ENCODE results near the gene SLC15A5. TPM values are rescaled to one million over a fixed set of nuclear protein-coding genes. Genes with fewer than 3 reads are reported as not detected.

SLC15A5 gene
- total and polyA plus RNA-seq, 2 of the 8 experiments (the other 6 are each of a cell fraction or from before 2014, with no cell fraction given), result not detected

- no peak overlapping the region for H2BK15ac ChIP-seq (ENCODE audit: low read length)
- H3K56ac ChIP-seq (replicated peaks; ENCODE audit: insufficient read length, low read depth, low read length), result no peak overlapping the region
- H3K4me3 ChIP-seq (ENCODE audit: extremely low read depth in 1 of 4, insufficient read depth in 2 of 4, low read depth in 3 of 4, low read length in 4 of 4), result no peak overlapping the region
- H3K27ac ChIP-seq (ENCODE audit: low read depth, low read length), result no peak overlapping the region
- no peak overlapping the region for H4K5ac ChIP-seq (ENCODE audit: insufficient read length, low read depth, low read length)
- no peak overlapping the region for H4K8ac ChIP-seq (ENCODE audit: extremely low read depth, insufficient read depth, low read length)
- no peak overlapping the region for H2BK20ac ChIP-seq (ENCODE audit: low read length)
- H2AFZ ChIP-seq (ENCODE audit: low read length), result no peak overlapping the region
- DNase-seq (ENCODE audit: low read depth in 1 of 2, low spot score in 2 of 2) (no peak), FAIRE-seq (no peak)
- no peak overlapping the region for H2AK5ac ChIP-seq (ENCODE audit: low read depth, low read length)
- H3K79me1 ChIP-seq (ENCODE audit: low read depth, low read length), result no peaks in the 10 kb centered on the region
- no peak overlapping the region for H3K14ac ChIP-seq (ENCODE audit: insufficient read length)
- H3K9ac ChIP-seq (replicated peaks in 1 of 4; ENCODE audit: extremely low read depth in 1 of 4, low read depth in 3 of 4, low read length in 3 of 4), result no peak overlapping the region
- no peaks in the 10 kb centered on the region for H3K79me2 ChIP-seq (ENCODE audit: control insufficient read depth in 1 of 2, insufficient read depth in 2 of 2, low read length in 2 of 2)
- no peaks in the 10 kb centered on the region for H3K27me3 ChIP-seq (replicated peaks in 1 of 4; ENCODE audit: control insufficient read depth in 3 of 4, extremely low read depth in 1 of 4, insufficient read depth in 3 of 4, low read length in 3 of 4)
- H3K23me2 ChIP-seq (ENCODE audit: low read depth, low read length), result no peaks in the 10 kb centered on the region
- no peak overlapping the region for H4K91ac ChIP-seq (replicated peaks; ENCODE audit: insufficient read length, low read length)
- no peak overlapping the region for H3K23ac ChIP-seq (ENCODE audit: insufficient read length)
- H2BK12ac ChIP-seq (ENCODE audit: low read depth, low read length), result no peak overlapping the region
- H3K4ac ChIP-seq (replicated peaks; ENCODE audit: insufficient read length, low read depth, low read length), result no peak overlapping the region
- H4K20me1 ChIP-seq (replicated peaks in 1 of 2; ENCODE audit: control insufficient read depth in 1 of 2, insufficient read depth in 2 of 2, low read length in 2 of 2), result no peaks in the 10 kb centered on the region
- CTCF ChIA-PET (ENCODE audit: partially characterized antibody), result no interaction called here
- no peaks in the 10 kb centered on the region for H3K36me3 ChIP-seq (ENCODE audit: control insufficient read depth in 2 of 4, insufficient read depth in 4 of 4, low read length in 3 of 4)
- no peak for TF ChIP-seq SP2 (IDR thresholded peaks at IDR 0.05; ENCODE audit: low read length)
- 82% methylated on average over 2 of the region's 2 CpGs; no CpG with 5 or more reads in 1 of the 2 experiments for WGBS, 2 experiments (ENCODE audit: extremely low coverage in 1 of 2, insufficient coverage in 1 of 2, insufficient read length in 1 of 2, insufficient replicate concordance in 2 of 2, low coverage in 1 of 2, low lambda C conversion rate in 2 of 2, missing lambda C conversion rate in 1 of 2)
- no peak overlapping the region for H3K4me2 ChIP-seq (ENCODE audit: insufficient read depth in 1 of 2, low read depth in 2 of 2, low read length in 2 of 2)
- H2BK120ac ChIP-seq (replicated peaks; ENCODE audit: low read depth, low read length), result no peak overlapping the region
- no peak overlapping the region for H3K18ac ChIP-seq (ENCODE audit: extremely low read depth, low read length)
- H2BK5ac ChIP-seq (ENCODE audit: low read depth, low read length), result no peak overlapping the region
- H3K4me1 ChIP-seq (replicated peaks in 1 of 4; ENCODE audit: control insufficient read depth in 3 of 4, insufficient read depth in 4 of 4, low read length in 3 of 4), result no peaks in the 10 kb centered on the region
- H3K9me3 ChIP-seq (ENCODE audit: insufficient read depth in 2 of 2, low read depth in 1 of 2, low read length in 1 of 2), result peaks cover 13 to 14% of the 10 kb centered on the region in 2 experiments; a peak in 3 of 4 replicates
- POLR2A ChIA-PET (ENCODE audit: partially characterized antibody), result no interaction called here
Measured at GRCh38 chr12:16261944-16262475, 15.5 kb downstream of the SLC15A5 start.

Measured in H1 (cell line).